Measurements from ENCODE around the gene CTIF.

The CTIF gene

DNA sequence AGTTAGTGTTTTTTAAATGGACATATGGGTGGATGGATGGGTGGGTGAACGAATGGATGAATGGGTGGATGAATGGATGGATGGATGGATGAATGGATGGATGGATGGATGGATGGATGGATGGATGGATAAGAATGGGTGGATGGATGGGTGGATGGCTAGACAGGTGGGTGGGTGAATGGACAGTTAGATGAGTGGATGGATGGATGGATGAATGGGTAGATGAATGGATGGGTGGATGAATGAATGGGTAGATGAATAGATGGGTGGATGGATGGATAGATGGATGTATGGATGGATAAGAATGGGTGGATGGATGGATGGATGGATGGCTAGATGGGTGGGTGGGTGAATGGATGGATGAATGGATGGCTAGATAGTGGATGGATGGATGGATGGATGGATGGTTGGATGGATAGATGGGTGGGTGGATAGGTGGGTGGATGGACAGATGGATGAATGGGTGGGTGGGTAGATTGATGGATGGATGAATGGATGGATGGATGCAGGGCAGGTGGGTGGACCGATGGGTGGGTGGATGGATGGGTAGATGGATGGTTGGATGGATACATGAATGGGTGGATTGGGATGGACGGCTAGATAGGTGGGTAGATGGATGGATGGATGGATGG, 64.0 kb downstream of the CTIF start:
- no peak for DNase-seq (ENCODE audit: low read depth)

DNA sequence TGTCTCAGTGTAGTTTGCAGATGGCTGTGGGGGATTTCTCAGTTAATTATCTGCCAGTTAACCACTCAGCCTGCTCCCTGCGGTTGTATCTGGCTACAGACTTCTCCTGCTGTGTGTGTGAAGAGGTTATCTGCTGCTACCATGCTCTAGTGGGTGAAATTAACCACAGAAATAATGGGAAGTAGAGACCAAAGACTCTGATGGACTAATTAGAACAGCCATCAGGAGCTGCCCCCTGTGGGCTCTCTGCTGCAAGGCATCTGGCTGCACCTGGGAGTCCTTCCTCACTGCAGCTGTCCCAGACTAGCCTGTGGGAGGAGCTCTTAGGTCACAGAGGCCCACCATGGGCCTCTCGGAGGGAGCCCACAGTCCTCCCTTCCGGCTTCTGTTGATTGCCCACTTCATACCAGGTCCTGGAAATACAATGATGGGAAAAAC, 66.6 kb downstream of the CTIF start:
- no peak for DNase-seq (ENCODE audit: low read depth)

- no peak for DNase-seq (ENCODE audit: low read depth)
These were observed 68.5 kb downstream of the CTIF start for GRCh38 chr18:48607056-48607984.

- DNase-seq (ENCODE audit: low read depth), result no peak
These were observed 69.8 kb downstream of the CTIF start for GRCh38 chr18:48608581-48608980.

- no peak for DNase-seq (ENCODE audit: low read depth)
These were observed 70.3 kb downstream of the CTIF start for GRCh38 chr18:48609114-48609513.

- DNase-seq (ENCODE audit: low read depth), result no peak
These were observed 71.3 kb downstream of the CTIF start for GRCh38 chr18:48609820-48610815.

GRCh38 chr18:48611203-48611602, 72.4 kb downstream of the CTIF start:
- DNase-seq (ENCODE audit: low read depth), result no peak

GRCh38 chr18:48611785-48612480, 73.1 kb downstream of the CTIF start:
- no peak for DNase-seq (ENCODE audit: low read depth)

DNA sequence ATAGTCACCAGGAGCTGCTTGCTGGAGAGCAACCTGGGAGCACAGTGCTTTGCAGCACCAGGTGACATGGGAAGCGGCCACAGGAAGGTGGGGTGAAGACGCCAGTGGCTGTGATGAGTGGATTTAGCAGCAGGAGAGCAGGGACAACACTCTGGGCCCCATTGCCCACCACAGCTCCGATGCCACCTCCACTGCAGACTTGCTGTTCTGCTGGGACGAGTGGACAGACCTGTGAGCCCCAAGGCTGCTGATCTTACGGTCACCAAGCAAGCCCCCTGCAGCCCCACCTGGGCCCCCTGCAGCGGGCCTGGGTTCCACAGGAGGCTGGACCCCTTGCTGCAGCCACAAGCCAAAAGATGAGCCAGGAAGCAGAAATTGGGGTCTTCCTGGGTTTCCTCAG, 73.7 kb downstream of the CTIF start:
- DNase-seq (ENCODE audit: low read depth), result no peak

GRCh38 chr18:48612917-48613316, 74.1 kb downstream of the CTIF start:
- no peak for DNase-seq (ENCODE audit: low read depth)

- no peak for DNase-seq (ENCODE audit: low read depth)
These were observed 75.0 kb downstream of the CTIF start for GRCh38 chr18:48613589-48614404.

DNA sequence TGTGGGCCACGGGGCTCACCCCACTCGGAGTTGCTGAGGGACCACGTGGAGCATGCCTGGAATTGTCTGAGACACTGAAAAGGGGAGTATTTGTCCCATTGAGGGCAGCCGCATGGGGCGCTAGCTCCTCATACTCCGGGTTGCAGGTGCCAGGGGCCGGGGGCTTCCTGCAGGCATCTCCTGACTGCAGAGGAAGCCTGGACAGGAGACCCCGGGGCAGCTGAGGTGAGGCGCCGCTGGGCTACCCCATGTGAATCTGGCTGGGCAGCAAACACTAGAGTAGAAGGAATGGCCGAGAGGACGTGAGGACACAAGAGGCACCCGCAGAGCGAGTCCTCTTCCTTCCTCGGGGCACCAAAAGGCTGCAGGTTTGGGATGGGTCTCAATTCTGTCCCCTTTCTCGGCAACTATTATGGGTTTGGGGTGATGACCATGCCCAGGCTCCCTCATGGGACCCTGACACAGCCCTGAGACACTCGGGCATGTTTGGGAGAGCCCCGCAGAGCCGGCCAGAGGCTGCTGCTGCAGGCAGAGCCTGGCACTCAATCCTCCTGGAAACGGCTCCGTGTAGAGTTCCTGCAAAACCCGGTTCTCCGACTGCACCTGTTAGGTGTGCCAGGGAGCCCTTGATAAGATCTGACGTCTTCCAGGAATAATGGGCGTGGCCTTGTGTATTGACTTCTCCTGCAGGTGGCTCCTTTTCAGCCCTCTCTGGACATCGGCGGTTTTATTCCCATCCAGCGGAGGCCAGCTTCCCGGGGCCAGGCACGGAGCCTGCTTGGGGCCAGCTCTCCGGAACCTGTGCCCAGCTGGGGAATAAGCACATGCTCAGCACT, 77.0 kb downstream of the CTIF start:
- DNase-seq (ENCODE audit: low read depth), result no peak

DNA sequence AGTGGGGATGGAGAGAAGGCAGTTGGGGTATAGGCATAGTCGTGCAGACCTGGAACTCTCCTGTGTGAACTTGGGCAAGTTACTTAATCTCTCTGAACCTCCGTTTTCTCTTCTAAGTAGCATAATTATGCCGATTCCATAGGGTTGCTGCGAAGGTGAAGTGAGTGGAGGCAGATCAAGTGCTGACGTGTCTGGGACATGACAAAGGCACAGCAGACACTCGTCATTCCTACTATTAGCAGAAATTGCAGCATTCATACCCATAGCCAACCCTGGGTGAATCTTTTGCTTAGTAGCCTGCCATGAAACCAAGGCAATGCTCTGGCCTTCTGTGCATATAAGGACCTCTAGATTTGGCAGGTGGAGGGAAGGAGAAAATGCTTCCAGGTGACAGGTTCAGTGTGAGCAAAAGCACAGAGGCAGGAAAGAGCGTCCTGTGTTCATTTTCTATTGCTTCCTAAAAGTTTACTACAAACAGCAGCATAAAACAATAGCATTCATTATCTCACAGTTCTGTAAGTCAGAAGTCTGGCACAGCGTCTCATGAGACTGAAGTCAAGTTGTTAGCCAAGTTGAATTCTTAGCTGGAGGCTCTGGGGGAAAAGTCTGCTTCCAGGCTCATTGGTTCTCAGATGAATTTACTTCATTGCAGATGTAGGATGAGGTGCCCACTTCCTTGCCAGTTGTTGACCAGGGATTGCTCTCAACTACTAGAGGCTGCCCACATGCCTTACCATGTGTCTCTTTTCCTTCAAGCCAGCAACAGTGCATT, 77.8 kb downstream of the CTIF start:
- no peak for DNase-seq (ENCODE audit: low read depth)

DNA sequence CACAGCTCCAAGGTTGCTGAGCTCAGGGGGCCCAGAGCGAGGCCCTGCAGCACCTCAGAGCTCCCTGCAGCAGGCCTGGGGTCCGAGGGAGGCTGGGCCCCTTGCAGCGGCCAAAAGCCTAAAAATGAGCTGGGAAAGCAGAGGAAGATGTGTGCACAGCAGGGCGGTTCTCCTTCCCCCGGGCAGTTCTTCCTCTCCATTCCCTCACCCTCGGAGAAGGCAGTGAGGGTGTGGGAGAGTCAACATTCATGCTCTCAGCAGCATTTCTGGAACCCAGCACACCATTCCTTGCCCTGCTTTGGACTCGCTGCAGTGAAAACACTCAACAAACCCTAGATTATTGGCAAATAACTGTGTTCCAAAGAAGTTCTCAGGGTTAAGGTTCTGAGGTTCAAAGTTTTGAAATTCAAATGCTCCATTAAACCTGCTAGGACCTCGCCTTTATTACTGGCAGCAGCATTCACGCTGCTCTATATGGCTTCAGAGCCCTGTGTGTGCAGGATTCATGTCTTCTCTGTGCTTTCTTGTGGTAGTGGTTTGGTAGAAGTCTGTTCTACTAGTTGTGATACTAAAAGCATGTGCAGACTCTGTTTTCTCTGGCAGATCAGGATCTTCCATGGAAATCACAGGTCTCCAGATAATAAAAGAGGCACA, 79.1 kb downstream of the CTIF start:
- no peak for DNase-seq (ENCODE audit: low read depth)

DNA sequence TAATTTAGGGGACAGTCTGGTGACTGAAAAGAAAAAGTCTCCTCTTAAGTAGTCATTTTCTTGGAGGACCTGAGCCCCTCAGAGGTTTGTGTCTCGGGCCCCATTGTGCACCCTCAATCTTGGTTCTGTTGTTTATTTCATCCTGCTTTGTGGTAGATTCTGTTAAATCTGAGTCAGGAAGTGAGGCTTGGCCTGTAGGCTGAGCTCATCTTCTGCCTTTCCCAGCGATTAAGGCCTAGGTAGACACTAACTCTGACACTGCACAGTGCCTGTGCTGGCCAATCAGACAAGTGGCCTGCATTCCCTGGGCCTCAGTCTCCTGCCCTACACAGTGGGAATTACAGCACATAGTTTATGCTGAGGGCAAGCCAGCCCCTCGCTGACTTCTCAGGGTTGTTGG, 80.2 kb downstream of the CTIF start:
- no peak for DNase-seq (ENCODE audit: low read depth)

GRCh38 chr18:48619501-48619900, 80.7 kb downstream of the CTIF start:
- no peak for DNase-seq (ENCODE audit: low read depth)

DNA sequence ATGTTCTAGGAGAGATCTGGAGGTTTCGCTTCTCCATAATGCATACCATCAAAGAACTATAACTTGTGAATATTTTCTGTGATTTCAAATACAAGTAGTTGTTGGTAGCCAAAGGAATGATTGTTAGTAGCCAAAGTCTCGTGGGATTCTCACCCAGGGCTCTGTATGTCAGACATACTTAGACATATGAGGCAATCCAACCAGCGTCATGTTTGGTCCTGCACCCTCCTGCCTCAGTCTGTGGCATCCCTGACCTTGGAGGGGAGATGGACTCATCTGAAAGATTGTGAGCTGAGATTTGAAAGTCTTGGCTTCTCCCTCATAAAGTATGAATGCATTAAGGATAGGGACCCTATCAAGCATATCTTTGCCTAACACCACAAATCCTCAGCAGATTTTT, 81.2 kb downstream of the CTIF start:
- DNase-seq (ENCODE audit: low read depth), result no peak

DNA sequence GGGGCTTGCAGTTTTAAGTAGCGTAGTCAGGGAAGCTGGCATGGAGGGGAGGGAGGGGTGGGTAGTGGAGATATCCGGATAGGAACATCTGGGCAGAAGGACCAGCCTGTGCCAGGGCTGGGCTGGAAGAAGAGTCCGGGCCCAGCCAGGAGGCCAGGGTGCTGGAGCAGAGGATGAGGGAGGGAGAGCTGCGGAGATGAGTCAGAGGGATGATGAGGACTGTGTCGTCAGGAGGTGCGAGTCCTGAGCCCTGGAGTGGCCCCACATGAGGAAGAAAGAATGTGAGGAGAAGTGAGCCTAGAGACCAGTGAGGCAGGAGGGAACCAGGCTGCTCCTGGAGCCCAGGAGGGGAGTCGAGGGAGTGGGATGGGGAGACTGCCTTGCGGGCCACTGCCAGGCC, 82.4 kb downstream of the CTIF start:
- DNase-seq (ENCODE audit: low read depth), result no peak
